ENCODE results near the gene EXOC2.
"Not testable (repeated sequence)": the region's sequence is repeated elsewhere in the genome, so short reads cannot be mapped to it uniquely, and the experiment has no call there.

EXOC2 gene

DNA sequence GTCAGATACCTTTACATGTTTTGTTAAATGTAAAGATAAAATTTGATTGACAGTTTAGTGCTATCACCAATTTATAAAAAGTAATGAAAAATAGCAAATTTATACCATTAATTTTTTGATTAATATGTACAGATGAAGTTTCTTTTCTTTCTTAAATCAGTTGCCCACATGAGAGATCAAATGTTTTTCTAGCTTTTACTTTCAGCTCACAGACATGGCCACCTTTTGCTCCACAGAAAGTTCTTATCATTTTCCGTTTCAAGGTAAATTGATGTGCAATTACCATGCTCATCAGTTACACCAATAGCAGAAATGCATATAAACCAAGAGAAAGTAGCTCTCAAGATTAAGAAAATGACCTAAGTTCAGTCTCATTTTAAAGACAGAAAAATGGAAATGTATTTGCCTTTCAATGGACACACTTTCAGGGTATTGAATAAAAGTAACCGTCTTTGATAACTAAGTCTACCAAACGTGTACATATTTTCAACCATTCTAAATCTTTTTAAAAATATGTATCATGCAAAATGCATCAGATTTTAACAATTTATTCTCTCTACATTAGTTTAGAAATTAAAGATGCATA lies 16.6 kb upstream of the EXOC2 start:
- DNase-seq (ENCODE audit: low read depth in 3 of 3): no peak

DNA sequence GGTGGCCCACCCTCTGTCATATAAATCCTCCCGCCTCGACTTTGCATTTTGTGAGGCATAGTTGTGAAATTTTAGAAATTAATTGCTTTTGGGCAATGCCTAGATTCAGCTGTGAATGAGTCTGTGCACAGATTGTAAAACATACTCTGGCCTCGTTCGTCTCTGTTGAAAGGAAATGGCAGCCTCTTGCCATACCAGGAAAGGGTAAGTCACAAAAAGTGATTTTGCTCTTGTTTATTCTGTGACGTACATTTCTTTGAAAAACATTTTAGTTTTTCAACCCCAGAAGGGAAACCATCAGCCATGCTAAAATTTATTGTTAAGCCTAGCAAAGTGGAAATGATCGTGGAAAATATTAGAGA lies 15.3 kb upstream of the EXOC2 start:
- no peak for DNase-seq (ENCODE audit: low read depth in 3 of 3)

DNA sequence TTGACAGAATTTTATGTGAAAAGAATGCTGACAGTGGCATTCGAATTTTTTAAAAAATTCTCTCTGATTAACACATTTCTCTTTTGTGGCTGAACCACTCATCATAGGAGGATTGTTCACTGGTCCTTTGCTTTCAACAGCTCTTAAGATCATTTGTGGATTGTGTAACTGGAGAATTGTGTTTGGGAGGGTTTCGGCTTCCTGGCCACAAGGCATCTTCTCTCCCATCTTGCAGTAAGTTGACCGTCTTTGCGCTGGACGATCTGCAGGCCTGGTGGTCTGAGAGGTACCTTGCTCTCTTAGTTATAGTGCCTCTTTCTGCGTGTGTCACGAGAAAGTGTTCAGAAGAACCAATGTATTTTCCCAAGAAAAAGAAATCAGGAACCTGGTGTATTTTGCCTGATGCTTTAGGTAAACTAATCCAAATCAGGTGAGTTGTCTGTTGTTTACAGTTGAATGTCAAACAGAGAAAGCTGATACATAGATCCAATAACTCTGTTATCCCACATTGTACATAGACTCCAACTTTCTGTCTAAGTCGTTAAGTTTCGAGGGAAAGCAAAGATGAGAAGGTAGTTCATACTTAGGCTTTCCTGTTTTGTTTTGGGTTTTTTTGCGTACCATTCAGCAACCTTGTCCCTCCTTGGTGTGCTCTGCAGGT lies 14.8 kb upstream of the EXOC2 start:
- no peak for DNase-seq (ENCODE audit: low read depth in 3 of 3)

DNA sequence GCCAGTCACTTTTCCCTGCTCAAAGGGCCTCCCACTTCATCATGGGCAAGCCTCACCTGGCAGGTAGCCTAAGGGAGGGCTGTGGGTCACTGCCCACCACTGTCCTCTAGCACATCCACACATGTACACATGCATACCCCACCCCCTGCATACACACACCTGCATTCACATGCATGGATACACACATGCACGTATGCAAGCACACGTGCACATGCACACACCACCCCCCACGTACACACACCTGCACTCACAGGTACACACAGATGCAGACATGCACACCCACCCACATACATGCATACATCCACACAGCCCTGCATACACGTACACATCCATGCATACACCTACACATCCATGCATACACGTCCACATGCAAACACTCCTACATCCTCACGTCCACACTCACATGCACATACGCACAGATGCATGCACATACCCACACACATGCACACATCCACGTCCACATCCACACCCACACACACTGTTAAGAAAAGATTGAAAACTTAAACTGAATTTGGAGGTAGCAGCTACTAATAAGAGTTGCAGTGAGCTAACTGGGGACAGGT lies 14.0 kb upstream of the EXOC2 start:
- DNase-seq (ENCODE audit: low read depth in 3 of 3): no peak

DNA sequence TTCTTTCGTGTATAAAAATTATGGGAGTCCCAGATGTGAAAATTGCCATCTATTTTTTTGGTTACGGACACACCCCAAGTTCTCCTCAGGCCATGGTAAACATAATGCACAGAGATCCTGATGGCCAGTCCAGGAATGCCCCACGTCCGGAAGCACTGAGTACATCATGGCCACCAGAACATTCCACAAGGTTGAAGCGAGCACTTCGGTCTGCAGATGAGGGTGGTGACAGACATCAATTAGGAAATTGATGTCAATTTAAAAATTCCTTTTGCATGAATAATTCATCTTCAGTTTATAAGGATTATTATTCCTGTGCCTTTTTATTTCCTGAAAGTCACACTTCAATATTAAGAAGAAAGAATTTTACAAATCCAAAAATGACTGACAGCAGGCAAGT lies 13.2 kb upstream of the EXOC2 start:
- DNase-seq (ENCODE audit: low read depth in 3 of 3): no peak

DNA sequence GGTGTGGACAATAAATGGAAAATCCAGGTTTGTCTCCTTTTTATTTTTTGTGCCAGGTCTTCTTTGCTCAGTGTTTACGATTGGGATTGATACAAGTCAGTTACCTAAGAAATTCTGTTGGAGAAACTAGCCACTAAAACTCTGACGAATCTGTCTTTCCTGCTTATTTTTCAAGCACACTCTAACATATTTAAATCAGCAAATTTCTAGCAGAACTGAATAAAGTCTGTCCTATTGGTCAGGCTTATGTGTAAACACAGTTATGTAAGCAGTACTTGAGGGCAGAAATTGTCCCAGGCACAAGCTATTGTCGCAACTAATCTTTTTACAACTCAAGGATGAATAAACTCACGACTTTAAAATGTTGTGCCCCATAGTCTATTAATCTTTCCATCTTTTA lies 12.1 kb upstream of the EXOC2 start:
- DNase-seq (ENCODE audit: low read depth in 3 of 3): no peak

DNA sequence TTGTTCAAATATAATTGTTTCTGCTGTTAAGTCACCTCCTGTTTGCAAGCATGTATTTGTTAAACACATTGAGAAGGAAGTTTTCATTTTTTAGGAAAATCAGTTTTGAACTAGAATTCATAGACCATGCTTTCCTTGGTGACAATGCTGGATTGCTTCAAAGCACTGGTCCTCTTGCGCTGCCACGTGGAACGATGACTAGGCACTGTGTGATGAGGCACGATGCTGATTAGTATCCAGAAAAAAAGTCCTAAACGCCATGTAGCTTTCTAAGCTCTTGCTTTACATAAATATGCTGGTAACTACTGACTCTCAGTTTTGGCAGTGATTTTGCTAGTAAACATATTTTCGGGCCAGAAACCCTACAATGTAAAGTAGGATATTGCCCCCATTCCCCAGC lies 11.1 kb upstream of the EXOC2 start:
- no peak for DNase-seq (ENCODE audit: low read depth in 3 of 3)

DNA sequence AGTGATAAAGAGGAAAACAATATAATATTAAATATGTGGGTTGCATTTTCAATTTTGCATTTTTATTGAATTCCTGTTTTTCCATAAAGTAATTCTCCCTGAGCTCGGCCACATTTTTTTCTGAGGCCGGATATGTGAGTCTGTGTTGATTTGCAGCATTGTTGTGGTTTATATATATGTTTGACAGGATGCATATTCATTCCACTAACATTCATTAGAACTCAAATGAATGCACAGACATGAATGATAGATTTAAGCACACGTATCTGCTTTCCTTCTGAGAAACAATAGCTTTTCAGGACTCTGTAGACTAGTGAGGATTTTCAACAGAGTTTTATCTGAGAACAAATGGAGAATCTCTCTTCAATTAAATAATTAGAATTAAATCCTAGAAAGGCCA lies 10.6 kb upstream of the EXOC2 start:
- no peak for DNase-seq (ENCODE audit: low read depth in 3 of 3)

DNA sequence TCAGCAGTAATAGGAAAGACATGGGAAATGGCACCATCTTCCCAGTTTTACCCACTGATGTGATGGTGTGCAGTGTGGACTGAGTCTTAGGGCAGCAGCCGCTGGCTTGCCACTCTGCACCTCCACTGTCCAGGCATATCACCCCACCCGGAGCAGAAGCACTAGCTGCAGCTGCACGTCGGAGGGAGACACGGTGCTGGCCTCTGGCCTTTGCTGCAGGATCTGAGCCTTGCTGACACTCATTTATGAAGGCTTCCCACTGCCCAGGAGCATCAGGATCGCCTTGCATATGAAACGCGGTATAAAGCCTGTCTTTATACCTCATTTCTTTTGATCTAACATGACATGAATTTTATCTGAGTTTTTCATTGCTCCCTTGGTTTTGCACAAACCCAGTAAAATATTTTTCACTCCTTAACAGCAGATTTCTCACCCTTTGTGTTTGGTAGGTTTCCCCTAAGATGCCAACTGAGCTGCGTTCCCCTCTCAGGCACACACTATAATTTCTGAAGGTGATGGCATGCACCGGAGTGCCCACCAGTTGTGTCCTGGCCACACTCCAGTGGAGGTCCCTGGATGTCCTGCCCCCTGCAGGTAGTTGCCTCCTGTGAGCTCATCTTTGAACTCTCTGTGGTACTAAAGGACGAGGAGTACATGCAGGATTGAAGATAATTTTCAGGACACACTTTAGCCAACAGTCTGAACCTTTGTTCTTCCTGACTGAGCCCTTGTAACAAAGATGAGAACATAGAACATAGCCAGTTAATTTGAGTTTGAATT lies 9.0 kb upstream of the EXOC2 start:
- DNase-seq (ENCODE audit: low read depth in 3 of 3): no peak

DNA sequence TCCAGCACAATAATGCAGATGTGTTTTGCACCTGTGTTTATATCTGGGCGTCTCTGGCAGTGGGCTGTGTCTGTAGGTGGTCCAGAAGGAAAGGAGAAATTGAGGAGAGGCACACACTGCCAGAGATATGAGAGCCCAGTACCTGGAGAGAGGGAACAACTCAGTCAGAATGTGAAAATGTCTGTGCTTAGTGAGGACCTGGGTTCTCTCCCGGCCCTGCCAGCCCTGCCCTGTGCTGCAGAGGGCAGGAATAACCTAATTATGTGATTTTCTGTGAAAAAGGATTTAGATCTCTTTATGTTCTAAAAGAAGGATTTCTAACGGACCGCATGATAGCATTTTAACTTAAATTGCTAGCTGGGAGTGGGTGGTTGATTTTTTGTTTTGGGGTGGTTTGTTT lies 8.3 kb upstream of the EXOC2 start:
- no peak for DNase-seq (ENCODE audit: low read depth in 3 of 3)

DNA sequence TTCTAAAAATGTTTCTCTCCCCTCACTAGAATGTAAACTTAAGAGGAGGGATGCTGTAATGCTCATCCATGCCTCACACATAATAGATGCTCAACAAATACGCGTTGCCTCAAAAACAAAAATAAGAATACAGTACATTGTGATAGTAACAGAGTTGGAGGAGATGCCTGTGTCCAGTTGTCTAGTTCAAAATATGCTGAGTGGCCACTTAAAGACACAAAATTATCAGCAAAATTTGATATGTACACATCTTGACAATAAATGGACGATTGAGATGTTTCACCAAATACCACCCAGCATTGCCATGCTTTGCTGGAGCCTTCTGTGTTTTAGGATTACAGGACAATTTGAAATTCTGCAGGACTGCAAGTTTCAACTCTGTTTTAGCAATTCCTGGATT lies 7.6 kb upstream of the EXOC2 start:
- DNase-seq (ENCODE audit: low read depth in 3 of 3): no peak

DNA sequence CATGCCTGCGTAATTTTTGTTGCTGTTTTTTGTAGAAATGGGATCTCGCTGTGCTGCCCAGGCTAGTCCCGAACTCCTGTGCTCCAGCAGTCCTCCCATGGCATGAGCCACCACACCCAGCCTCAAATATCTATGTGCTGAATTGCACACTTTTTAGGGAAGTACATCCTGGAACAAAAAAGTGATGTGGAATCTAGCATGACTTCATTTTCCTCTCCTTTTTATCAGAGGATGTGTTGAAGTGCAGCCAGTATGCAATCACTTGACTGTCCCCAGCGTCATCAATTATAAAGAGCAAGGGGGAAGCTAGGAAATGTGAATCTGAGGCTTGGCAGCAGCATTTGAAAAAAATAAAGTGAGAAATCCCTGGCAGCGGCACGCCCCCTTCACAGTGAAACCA lies 6.4 kb upstream of the EXOC2 start:
- no peak for DNase-seq (ENCODE audit: low read depth in 3 of 3)

DNA sequence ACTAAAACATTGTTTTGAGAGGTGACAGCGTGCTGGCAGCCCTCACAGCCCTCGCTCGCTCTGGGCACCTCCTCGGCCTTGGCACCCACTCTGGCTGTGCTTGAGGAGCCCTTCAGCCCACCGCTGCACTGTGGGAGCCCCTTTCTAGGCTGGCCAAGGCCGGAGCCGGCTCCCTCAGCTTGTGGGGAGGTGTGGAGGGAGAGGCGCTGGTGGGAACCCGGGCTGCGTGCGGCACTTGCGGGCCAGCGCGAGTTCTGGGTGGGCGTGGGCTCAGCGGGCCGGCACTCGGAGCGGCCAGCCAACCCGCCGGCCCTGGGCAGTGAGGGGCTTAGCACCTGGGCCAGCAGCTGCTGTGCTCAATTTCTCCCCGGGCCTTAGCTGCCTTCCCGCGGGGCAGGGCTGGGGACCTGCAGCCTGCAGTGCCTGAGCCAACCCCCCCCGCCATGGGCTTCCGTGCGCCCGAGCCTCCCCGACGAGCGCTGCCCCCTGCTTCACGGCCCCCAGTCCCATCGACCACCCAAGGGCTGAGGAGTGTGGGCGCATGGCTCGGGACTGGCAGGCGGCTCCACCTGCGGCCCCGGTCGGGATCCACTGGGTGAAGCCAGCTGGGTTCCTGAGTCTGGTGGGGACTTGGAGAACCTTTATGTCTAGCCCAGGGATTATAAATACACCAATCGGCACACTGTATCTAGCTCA lies 1.6 kb upstream of the EXOC2 start:
- DNase-seq (ENCODE audit: low read depth in 3 of 3): not testable (repeated sequence)

DNA sequence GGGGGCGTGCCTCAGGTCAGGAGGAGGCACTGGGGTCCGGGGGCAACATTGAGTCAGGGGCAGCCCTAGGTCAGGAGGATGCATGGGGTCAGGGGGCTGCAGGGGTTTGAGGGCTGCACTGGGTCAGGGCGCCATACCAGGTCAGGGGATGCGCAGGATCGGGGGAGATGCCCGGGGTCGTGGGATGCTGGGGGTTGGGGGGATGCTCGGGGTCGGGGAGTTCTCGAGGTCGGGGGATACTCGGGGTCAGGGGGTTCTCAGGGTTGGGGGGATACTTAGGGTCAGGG lies 727 bp upstream of the EXOC2 start:
- DNase-seq (ENCODE audit: low read depth in 3 of 3): no peak

DNA sequence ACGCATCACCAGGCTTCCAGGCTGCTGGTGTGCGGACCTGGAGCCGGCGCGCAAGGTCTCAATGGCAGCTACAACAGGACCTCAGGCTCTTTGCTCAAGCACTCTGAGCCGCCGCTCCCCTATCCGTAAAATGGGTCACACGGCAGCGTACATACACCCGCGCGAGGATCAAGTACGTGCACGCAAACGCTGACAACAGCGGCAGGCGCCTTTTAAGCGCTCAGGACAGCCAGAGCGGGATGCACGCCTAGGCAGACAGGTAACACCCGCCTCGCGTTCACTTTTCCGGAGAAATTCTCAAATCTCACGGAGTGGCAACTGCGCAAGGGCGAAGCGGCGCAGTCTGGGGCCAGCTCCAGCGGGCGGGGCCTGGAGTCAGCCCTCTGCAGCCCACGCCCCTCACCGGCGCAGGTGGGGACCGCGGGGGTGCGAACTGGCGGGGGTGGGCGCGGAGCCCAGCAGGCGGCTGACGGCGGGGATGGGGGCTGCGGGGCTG lies 535 bp downstream of the EXOC2 start:
- DNase-seq (ENCODE audit: low read depth in 3 of 3): peak; percentile 41 to 74 (median 63)

DNA sequence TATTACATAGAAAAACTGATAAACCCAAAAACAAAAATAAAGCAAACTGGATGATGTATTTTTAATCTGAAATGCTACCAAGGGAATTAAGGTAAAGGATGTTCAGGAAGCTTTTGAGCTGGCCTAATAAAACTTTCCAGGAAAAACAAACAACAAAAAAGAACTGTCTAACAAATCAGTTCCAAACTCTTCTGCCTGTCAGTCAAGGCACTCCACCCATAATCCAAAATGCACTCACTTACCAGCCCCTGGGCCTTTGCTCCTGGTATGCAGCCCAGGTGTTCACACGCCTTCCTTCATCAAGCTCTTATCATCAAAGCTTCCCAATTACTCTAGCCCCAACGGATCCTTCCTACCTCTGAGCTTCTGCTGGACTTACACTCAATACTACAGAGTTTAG lies 3.7 kb downstream of the EXOC2 start:
- no peak for DNase-seq (ENCODE audit: low read depth in 3 of 3)

DNA sequence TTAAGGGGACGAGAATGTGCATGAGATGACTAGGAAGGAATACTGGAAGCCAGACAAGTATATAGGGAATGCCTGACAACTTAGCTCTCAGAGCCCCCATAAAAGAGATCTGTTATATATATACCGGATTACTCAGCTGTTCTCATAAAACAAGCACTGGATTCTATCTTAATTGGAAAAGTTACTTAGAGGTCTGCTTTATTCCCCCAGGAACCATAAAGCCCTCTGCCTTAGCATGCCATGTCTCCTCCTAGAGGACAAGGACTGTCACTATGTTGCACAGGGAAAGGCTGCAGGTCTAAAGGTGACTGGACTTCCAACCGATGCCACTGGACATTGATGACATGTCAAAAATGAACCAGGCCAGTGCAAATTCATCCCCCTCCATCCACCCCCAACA lies 6.4 kb downstream of the EXOC2 start:
- DNase-seq (ENCODE audit: low read depth in 3 of 3): no peak

DNA sequence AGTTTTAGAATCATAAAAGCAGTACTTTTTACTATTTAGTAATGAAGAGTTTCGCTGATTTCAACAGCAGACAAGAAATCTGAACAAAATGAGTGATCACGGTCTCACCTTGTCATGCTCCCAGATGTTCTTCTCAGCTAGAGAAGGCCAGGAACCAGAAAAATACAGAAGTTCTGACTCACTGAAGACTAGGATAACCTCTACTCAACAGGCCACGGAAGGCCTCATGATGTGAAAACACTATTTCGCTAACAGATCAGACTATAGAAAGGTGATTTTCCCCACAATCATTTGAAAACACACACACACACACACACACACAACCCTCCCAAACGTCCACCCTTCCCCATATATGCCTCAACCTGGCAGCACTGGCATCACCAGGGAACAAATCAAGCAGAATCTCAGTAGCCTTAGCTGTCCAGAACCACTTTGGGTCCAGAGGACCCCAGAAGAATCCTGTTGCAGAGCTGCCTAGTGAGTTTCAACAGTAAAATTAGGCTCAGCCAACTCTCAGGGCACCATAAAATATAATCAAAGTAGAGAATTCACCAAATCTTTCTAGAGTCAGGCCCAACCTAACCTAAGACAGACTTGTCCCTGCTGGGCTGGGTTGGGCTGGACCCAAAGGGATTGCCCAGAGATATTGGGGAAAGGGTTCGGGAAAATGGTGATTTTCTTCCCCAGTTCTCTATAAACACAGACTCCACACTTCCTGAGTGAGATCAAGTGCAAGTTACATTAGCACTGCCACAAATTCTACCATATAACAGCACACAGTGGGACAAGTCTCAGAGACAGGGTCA lies 7.9 kb downstream of the EXOC2 start:
- peak in 1 of 3 donors; percentile 16 for DNase-seq (ENCODE audit: low read depth in 3 of 3)

DNA sequence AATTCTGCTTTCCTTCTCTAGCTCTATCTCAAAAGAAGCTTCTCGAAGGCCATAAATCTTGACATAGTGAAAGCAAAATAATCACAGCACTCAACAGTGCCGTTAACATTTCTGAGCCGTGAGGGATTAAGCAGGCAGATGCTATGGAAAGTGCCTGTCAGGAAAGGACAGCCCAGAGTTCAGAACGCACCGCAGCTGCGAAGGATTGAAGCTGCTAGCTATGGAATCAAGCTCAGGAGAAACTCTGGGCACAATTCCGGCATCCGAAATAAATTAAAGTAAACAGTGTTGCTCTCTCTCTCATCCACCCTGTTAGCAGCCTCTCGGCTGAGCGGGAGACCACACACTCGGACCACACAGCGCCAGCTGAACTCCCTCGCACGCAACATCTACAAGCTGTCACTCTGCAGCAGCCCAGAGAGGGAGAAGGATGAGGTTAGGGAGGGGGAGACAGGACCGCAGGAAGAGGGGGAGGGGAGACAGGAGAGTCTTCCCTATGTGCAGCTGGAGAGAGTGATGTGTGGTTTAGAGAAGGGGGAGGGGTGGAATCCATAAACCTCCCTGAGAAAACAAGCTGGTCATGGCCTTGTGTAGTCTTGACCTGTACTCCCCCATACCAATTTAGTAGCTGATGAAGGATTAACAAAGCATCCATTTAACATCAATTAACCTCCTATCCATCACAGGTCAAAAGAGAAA lies 9.0 kb downstream of the EXOC2 start:
- no peak for DNase-seq (ENCODE audit: low read depth in 3 of 3)

DNA sequence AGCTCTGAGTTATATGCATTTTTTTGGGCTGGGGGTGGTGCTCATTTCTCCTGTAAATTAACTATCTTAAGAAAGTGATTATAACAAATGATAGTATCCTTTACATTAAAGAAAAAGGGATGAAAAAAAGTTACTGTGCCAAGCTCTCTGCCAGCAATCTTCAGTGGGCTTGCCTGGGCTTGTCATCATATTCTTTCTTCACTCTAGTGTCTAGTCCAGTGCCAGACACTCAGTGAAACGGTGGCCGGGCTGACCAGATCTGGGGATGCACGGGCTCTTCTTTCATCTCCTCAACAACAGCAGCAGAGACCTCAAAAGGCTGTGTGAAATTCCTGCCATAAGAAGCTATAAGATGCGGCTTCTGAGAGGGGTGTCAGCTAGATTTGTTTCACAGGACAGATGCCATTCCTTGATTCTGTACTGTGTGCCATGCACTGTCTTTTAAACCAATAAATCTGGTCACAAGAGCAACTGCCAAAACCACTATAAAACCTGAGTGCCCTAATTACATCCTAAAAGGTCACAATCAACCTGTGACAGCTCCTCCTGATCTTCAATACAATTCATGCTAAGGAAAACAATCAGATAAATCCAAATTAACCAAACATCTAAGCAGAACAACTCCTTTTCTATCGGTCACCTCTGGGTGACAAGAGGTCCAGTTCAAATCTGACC lies 12.1 kb downstream of the EXOC2 start:
- DNase-seq (ENCODE audit: low read depth in 3 of 3): no peak
